IMR-90 (cell line): ENCODE data around the gene TASP1. TPM values are rescaled to one million over a fixed set of nuclear protein-coding genes. Genes with fewer than 3 reads are reported as not detected.

Experiments
- ATAC-seq: fragments of 200-7000 bp; cut with Tn5 transposase; 2 replicates; pipeline ENCODE4 v1.9.1; 2020; ENCODE audit warnings: low read depth, mild to moderate bottlenecking, moderate library complexity
- BruUV-seq: library from RNA; stranded (reverse); fragments of 400-500 nt; replicated peaks from 2 replicates; lab custom pipeline; 2021; lab: Mats Ljungman, UMichigan
- CTCF ChIA-PET: fragments of 300-600 bp; formaldehyde crosslinking; extraction: SDS; loops from one replicate; lab custom pipeline; 2021; ENCODE audit warnings: antibody characterized with exemption; lab: Yijun Ruan, JAX
- POLR2A ChIA-PET: fragments of 300-600 bp; sonication (Branson Sonifier 250); formaldehyde crosslinking; loops from one replicate; lab custom pipeline; 2022; ENCODE audit warnings: antibody characterized with exemption; ENCODE audit not compliant: unreplicated experiment; lab: Charles Lee
- DNase-seq: peaks from one replicate; pipeline ENCODE4 v3.0.0; 2013
- H2AFZ ChIP-seq: replicated peaks from 2 replicates; pipeline ENCODE3; 2013; ENCODE audit warnings: low read length, mild to moderate bottlenecking; ENCODE audit not compliant: poor library complexity
- H2AK5ac ChIP-seq: 2 replicates; pipeline ENCODE4 v1.6.1; 2013; ENCODE audit warnings: low read depth, low read length, inconsistent platforms
- H2AK9ac ChIP-seq: replicated peaks from 2 replicates; pipeline ENCODE3; 2013; ENCODE audit warnings: mild to moderate bottlenecking, low read depth, low read length, moderate library complexity; ENCODE audit not compliant: poor library complexity
- H2BK120ac ChIP-seq: 2 replicates; pipeline ENCODE4 v1.6.1; 2013; ENCODE audit warnings: low read depth, low read length, inconsistent platforms
- H2BK15ac ChIP-seq: 3 replicates; pipeline ENCODE4 v1.6.1; 2013; ENCODE audit warnings: low read depth, low read length, inconsistent platforms
- H2BK20ac ChIP-seq: 2 replicates; pipeline ENCODE4 v1.6.1; 2013; ENCODE audit warnings: low read depth, mild to moderate bottlenecking, inconsistent platforms, low read length, moderate library complexity
- H2BK5ac ChIP-seq: 2 replicates; pipeline ENCODE4 v1.6.1; 2013; ENCODE audit warnings: mild to moderate bottlenecking, low read depth, low read length, inconsistent platforms; ENCODE audit not compliant: poor library complexity, severe bottlenecking
- H3K14ac ChIP-seq: replicated peaks from 2 replicates; pipeline ENCODE4 v1.6.1; 2013; ENCODE audit warnings: low read depth, low read length, inconsistent platforms
- H3K18ac ChIP-seq: 2 replicates; pipeline ENCODE4 v1.6.1; 2013; ENCODE audit warnings: low read depth, low read length, control low read depth
- H3K23ac ChIP-seq: 2 replicates; pipeline ENCODE4 v1.6.1; 2013; ENCODE audit warnings: low read depth, low read length, inconsistent platforms
- H3K27ac ChIP-seq: 2 replicates; pipeline ENCODE4 v1.5.1; 2013; ENCODE audit warnings: mild to moderate bottlenecking, control low read depth, low read length; ENCODE audit not compliant: insufficient read depth
- H3K27me3 ChIP-seq: 2 replicates; pipeline ENCODE4 v1.6.1; 2013; ENCODE audit warnings: low read length; ENCODE audit not compliant: control insufficient read depth, insufficient read depth
- H3K36me3 ChIP-seq: 2 replicates; pipeline ENCODE4 v1.6.1; 2013; ENCODE audit warnings: low read length, mixed read lengths; ENCODE audit not compliant: control insufficient read depth, insufficient read depth
- H3K4ac ChIP-seq: 2 replicates; pipeline ENCODE4 v1.6.1; 2013; ENCODE audit warnings: low read depth, low read length, inconsistent platforms
- H3K4me1 ChIP-seq: 2 replicates; pipeline ENCODE4 v1.6.1; 2013; ENCODE audit warnings: low read length, mixed read lengths; ENCODE audit not compliant: control insufficient read depth, insufficient read depth
- H3K4me2 ChIP-seq: 2 replicates; pipeline ENCODE4 v1.6.1; 2013; ENCODE audit warnings: low read depth, mild to moderate bottlenecking, control low read depth, low read length, moderate library complexity
- H3K4me3 ChIP-seq: 2 replicates; pipeline ENCODE4 v1.5.1; 2013; ENCODE audit warnings: low read depth, mild to moderate bottlenecking, control low read depth, low read length, moderate library complexity; ENCODE audit not compliant: insufficient read depth
- H3K56ac ChIP-seq: 2 replicates; pipeline ENCODE4 v1.6.1; 2013; ENCODE audit warnings: low read length, inconsistent platforms; ENCODE audit not compliant: insufficient read depth; ENCODE audit errors: extremely low read depth
- H3K79me1 ChIP-seq, 2 experiments: 2 replicates each; pipeline ENCODE4 v1.6.1; 2013; ENCODE audit warnings: low read length in 2 of 2, inconsistent platforms in 1 of 2, low read depth in 1 of 2
- H3K9ac ChIP-seq: 2 replicates; pipeline ENCODE4 v1.6.1; 2013; ENCODE audit warnings: low read depth, low read length, control low read depth
- H3K9me1 ChIP-seq: 2 replicates; pipeline ENCODE4 v1.6.1; 2013; ENCODE audit warnings: low read length, inconsistent platforms; ENCODE audit not compliant: insufficient read depth
- H3K9me3 ChIP-seq: 2 replicates; pipeline ENCODE4 v1.6.1; 2013; ENCODE audit warnings: low read length; ENCODE audit not compliant: control insufficient read depth, insufficient read depth
- H4K20me1 ChIP-seq: 2 replicates; pipeline ENCODE4 v1.6.1; 2013; ENCODE audit warnings: low read length, inconsistent platforms; ENCODE audit not compliant: insufficient read depth
- H4K5ac ChIP-seq: 2 replicates; pipeline ENCODE4 v1.6.1; 2013; ENCODE audit warnings: mild to moderate bottlenecking, low read depth, low read length, control low read depth
- H4K8ac ChIP-seq, 2 experiments: 2 replicates each; pipeline ENCODE4 v1.6.1; 2013; ENCODE audit warnings: low read depth in 2 of 2, low read length in 2 of 2, control low read depth in 1 of 2, inconsistent platforms in 1 of 2
- H4K91ac ChIP-seq: 2 replicates; pipeline ENCODE4 v1.6.1; 2013; ENCODE audit warnings: low read depth, low read length, inconsistent platforms; ENCODE audit not compliant: insufficient read depth
- CEBPB ChIP-seq: IDR thresholded peaks from 2 replicates; pipeline ENCODE4 v1.6.1; 2012; ENCODE audit warnings: low read depth, low read length, improper control_type of control experiment
- POLR2A ChIP-seq: IDR thresholded peaks from 2 replicates; pipeline ENCODE4 v1.6.1; 2012; ENCODE audit warnings: mild to moderate bottlenecking, low read depth, low read length
- RAD21 ChIP-seq: IDR thresholded peaks from 2 replicates; pipeline ENCODE4 v1.6.1; 2012; ENCODE audit warnings: low read length, improper control_type of control experiment
- RFX5 ChIP-seq: IDR thresholded peaks from 2 replicates; pipeline ENCODE4 v1.8.0; 2012; ENCODE audit warnings: low read depth, mild to moderate bottlenecking, low read length, moderate library complexity
- SMC3 ChIP-seq: fragments of 150-350 bp; IDR thresholded peaks from 2 replicates; pipeline ENCODE4 v1.6.1; 2016; ENCODE audit warnings: low read depth, mild to moderate bottlenecking, antibody characterized with exemption, low read length, moderate library complexity
- WGBS, 2 experiments: methylation state at CpG; one replicate each; pipeline versions ENCODE4 v1.1.5 to v1.1.7; 2013; ENCODE audit warnings: missing lambda C conversion rate in 2 of 2; ENCODE audit not compliant: insufficient read length in 1 of 2; ENCODE audit errors: extremely low coverage in 2 of 2; 5-methylcytosine and 5-hydroxymethylcytosine counted together
- dilution Hi-C: fragments of 300-500 bp; cut with HindIII; formaldehyde crosslinking; loops from one replicate; pipeline ENCODE4 v1.14.3; 2018; ENCODE audit warnings: low sequenced_read_pairs; ENCODE audit not compliant: unreplicated experiment
- in situ Hi-C: fragments of 300-500 bp; cut with MboI; formaldehyde crosslinking; loops from 3 replicates; pipeline ENCODE4 v1.14.3; 2019; ENCODE audit warnings: low sequenced_read_pairs, inconsistent platforms, mixed read lengths
- intact Hi-C: fragments of 100-400 bp; cut with micrococcal nuclease; formaldehyde crosslinking; loops from 2 replicates; pipeline ENCODE4 v1.10.0; 2022
- polyA plus RNA-seq, 3 experiments: library from polyadenylated mRNA; depleted of rRNA; stranded (reverse); fragments of >200 nt; gene quantifications; 2 replicates each; pipeline ENCODE4 v1.2.3, GENCODE V29; 2012; ENCODE audit warnings: low replicate concordance in 1 of 3
- total RNA-seq: library from RNA; depleted of rRNA; stranded (reverse); fragments of >200 nt; gene quantifications from 2 replicates; pipeline ENCODE4 v1.2.3, GENCODE V29; 2012
- TF ChIP-seq, protein P1 (sequence below): fragments of 150-350 bp; IDR thresholded peaks from 2 replicates; pipeline ENCODE4 v1.6.1; 2016; ENCODE audit warnings: low read depth, mild to moderate bottlenecking, low read length, moderate library complexity, borderline replicate concordance

TASP1 gene
- total and polyA plus RNA-seq, 2 of the 4 experiments (the other 2 are of a cell fraction), result 3.9 to 7.9 TPM

DNA sequence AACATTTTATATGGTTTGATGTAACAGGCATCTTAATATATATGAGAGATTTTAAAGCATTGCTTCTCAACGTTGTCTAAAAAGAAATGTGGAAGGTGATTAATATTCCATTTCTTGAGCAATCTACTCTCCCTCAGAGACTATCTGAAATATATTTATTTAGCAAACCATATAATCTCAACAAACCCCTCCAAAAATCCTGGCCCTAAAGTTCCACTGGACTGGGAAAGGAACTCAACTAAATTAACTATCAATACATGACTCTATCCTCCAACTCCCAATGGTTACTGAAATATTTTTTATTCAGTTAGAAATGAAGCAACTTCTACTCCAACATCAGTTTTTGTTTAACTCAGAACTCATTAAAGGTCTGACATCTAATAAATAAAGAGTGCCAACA, 6.3 kb downstream of the TASP1 start:
- WGBS, 2 experiments, result no CpG with 5 or more reads among the region's 1 CpG
- Histone ChIP-seq H3K18ac (no peak overlapping the region), H3K14ac (no peak overlapping the region), H3K4me1 (no peaks in the 10 kb centered on the region; the same call in 1 of the 2 replicates), H3K9ac (no peak overlapping the region), H3K9me1 (no peaks in the 10 kb centered on the region), H3K9me3 (no peaks in the 10 kb centered on the region), H3K23ac (no peak overlapping the region), H2AK9ac (no peak overlapping the region), H2AFZ (no peak overlapping the region), H3K79me1 (peaks cover 6 to 17% of the 10 kb centered on the region in 2 experiments), H2AK5ac (no peak overlapping the region), H3K4me3 (no peak overlapping the region), H3K4me2 (no peak overlapping the region), H3K56ac (no peak overlapping the region), H4K5ac (no peak overlapping the region), H3K4ac (no peak overlapping the region), H2BK5ac (no peak overlapping the region), H3K27me3 (no peaks in the 10 kb centered on the region), H3K36me3 (no peaks in the 10 kb centered on the region), H4K20me1 (no peaks in the 10 kb centered on the region), H2BK15ac (no peak overlapping the region), H4K91ac (no peak overlapping the region), H4K8ac (no peak overlapping the region), H2BK120ac (no peak overlapping the region), H2BK20ac (no peak overlapping the region), H3K27ac (no peak overlapping the region)
- in situ Hi-C loops (no loop called here), intact Hi-C loops (loop anchor here (10.0 kb wide), 1 partner anchor 152 kb away; the partner anchor contains the start of genes ESF1 and NDUFAF5), dilution Hi-C loops (no loop called here)
- TF ChIP-seq, protein P1, sequence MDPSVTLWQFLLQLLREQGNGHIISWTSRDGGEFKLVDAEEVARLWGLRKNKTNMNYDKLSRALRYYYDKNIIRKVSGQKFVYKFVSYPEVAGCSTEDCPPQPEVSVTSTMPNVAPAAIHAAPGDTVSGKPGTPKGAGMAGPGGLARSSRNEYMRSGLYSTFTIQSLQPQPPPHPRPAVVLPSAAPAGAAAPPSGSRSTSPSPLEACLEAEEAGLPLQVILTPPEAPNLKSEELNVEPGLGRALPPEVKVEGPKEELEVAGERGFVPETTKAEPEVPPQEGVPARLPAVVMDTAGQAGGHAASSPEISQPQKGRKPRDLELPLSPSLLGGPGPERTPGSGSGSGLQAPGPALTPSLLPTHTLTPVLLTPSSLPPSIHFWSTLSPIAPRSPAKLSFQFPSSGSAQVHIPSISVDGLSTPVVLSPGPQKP, result no peak
- TF ChIP-seq SMC3 (no peak), RFX5 (no peak), RAD21 (no peak), CEBPB (no peak), POLR2A (no peak)
- DNase-seq, result no peak
- CTCF ChIA-PET, result no interaction called here
- POLR2A ChIA-PET, result no interaction called here
- no TSS peak for BruUV-seq
- no peak for ATAC-seq
